Astrocyte (in vitro differentiated cells and primary cell): ENCODE data around the gene UBE2D1.

ENCODE experiments used
- CTCF ChIP-seq: IDR thresholded peaks from 2 replicates; pipeline ENCODE4 v1.5.1; 2011; ENCODE audit warnings: low read depth, mild to moderate bottlenecking, inconsistent platforms, low read length, moderate library complexity; ENCODE audit not compliant: insufficient read depth
- EZH2 ChIP-seq: IDR thresholded peaks from 2 replicates; pipeline ENCODE4 v1.6.1; 2012; ENCODE audit warnings: mild to moderate bottlenecking, low read length, inconsistent platforms; ENCODE audit not compliant: insufficient read depth

- no peak for TF ChIP-seq CTCF
- TF ChIP-seq EZH2, result no peak
These were observed 7.1 kb downstream of the UBE2D1 start for GRCh38 chr10:58341947-58342346.
